Neural cell (in vitro differentiated cells): Measurements from ENCODE around the gene GPR146. TPM values are rescaled to one million over a fixed set of nuclear protein-coding genes. Genes with fewer than 3 reads are reported as not detected.

Experiments used
- H2AFZ ChIP-seq: fragments of 200-600, 300-800 bp; sonication (generic), shearing (Covaris generic); 2 replicates; pipeline ENCODE4 v1.6.0; 2014; ENCODE audit warnings: low read depth, mild to moderate bottlenecking, antibody characterized with exemption, low read length, moderate library complexity
- H3F3A ChIP-seq: fragments of 200-600 bp; shearing (Covaris generic); 2 replicates; pipeline ENCODE4 v1.6.1; 2016; ENCODE audit warnings: mild to moderate bottlenecking, moderate library complexity, mixed read lengths, antibody characterized with exemption, low read length; ENCODE audit not compliant: insufficient read depth, poor library complexity, severe bottlenecking
- H3K27ac ChIP-seq: fragments of 200-600, 300-800 bp; sonication (generic), shearing (Covaris generic); 2 replicates; pipeline ENCODE4 v1.5.1; 2014; ENCODE audit warnings: mild to moderate bottlenecking, low read length, moderate library complexity
- H3K27me3 ChIP-seq: fragments of 300-800, 200-600 bp; sonication (generic), shearing (Covaris generic); 2 replicates; pipeline ENCODE4 v1.6.0; 2014; ENCODE audit warnings: mild to moderate bottlenecking, low read depth, low read length, moderate library complexity; ENCODE audit not compliant: insufficient read depth
- H3K36me3 ChIP-seq: fragments of 300-800, 200-600 bp; sonication (generic), shearing (Covaris generic); 2 replicates; pipeline ENCODE4 v1.5.1; 2014; ENCODE audit warnings: mild to moderate bottlenecking, antibody characterized with exemption, low read length, moderate library complexity; ENCODE audit not compliant: insufficient read depth
- H3K4me2 ChIP-seq: fragments of 300-800, 200-600 bp; sonication (generic), shearing (Covaris generic); 2 replicates; pipeline ENCODE4 v1.6.0; 2014; ENCODE audit warnings: mild to moderate bottlenecking, low read length
- H3K4me3 ChIP-seq: fragments of 300-800, 200-600 bp; sonication (generic), shearing (Covaris generic); 2 replicates; pipeline ENCODE4 v1.5.1; 2014; ENCODE audit warnings: mild to moderate bottlenecking, low read length, moderate library complexity
- H3K79me2 ChIP-seq: fragments of 200-600 bp; shearing (Covaris generic); replicated peaks from 2 replicates; pipeline ENCODE4 v1.6.0; 2014; ENCODE audit warnings: mild to moderate bottlenecking, low read length, moderate library complexity; ENCODE audit not compliant: insufficient read depth
- H3K9ac ChIP-seq: fragments of 300-800, 200-600 bp; sonication (generic), shearing (Covaris generic); 2 replicates; pipeline ENCODE4 v1.6.1; 2016; ENCODE audit warnings: mild to moderate bottlenecking, low read length, mixed read lengths
- H3K9me2 ChIP-seq: fragments of 200-600 bp; shearing (Covaris generic); 2 replicates; pipeline ENCODE4 v1.6.1; 2016; ENCODE audit warnings: mild to moderate bottlenecking, low read length, mixed read lengths; ENCODE audit not compliant: insufficient read depth
- H3K9me3 ChIP-seq: fragments of 200-600, 300-800 bp; sonication (generic), shearing (Covaris generic); 2 replicates; pipeline ENCODE4 v1.6.1; 2016; ENCODE audit warnings: mild to moderate bottlenecking, mixed run types, low read length, moderate library complexity, mixed read lengths
- H4K20me1 ChIP-seq: fragments of 200-600 bp; shearing (Covaris generic); 2 replicates; pipeline ENCODE4 v1.6.1; 2016; ENCODE audit warnings: mild to moderate bottlenecking, mixed run types; ENCODE audit not compliant: insufficient read depth
- EP300 ChIP-seq: fragments of 450-650 bp; conservative IDR thresholded peaks from 2 replicates; pipeline ENCODE4 v1.6.1; 2014; ENCODE audit warnings: antibody characterized with exemption, mild to moderate bottlenecking, moderate library complexity; ENCODE audit not compliant: poor library complexity, severe bottlenecking
- EZH2 ChIP-seq: fragments of 200-600, 300-800 bp; shearing (Covaris generic), sonication (generic); IDR thresholded peaks from 2 replicates; pipeline ENCODE4 v1.6.1; 2014; ENCODE audit warnings: antibody characterized with exemption, low read length, borderline replicate concordance, mild to moderate bottlenecking; ENCODE audit not compliant: insufficient read depth, poor library complexity, severe bottlenecking
- MXI1 ChIP-seq: fragments of 450-650 bp; conservative IDR thresholded peaks from 2 replicates; pipeline ENCODE4 v1.6.1; 2014; ENCODE audit warnings: antibody characterized with exemption, mild to moderate bottlenecking; ENCODE audit not compliant: poor library complexity, severe bottlenecking
- POLR2AphosphoS5 ChIP-seq: IDR thresholded peaks from 2 replicates; pipeline ENCODE4 v1.6.1; 2012
- RAD21 ChIP-seq: fragments of 450-650 bp; conservative IDR thresholded peaks from 2 replicates; pipeline ENCODE4 v1.6.1; 2014; ENCODE audit warnings: antibody characterized with exemption, mild to moderate bottlenecking, moderate library complexity
- SMC3 ChIP-seq: fragments of 450-650 bp; conservative IDR thresholded peaks from 2 replicates; pipeline ENCODE4 v1.6.1; 2014; ENCODE audit warnings: antibody characterized with exemption, mild to moderate bottlenecking, moderate library complexity; ENCODE audit not compliant: poor library complexity
- TAF1 ChIP-seq: IDR thresholded peaks from 2 replicates; pipeline ENCODE4 v1.6.1; 2012; ENCODE audit warnings: low read depth
- polyA plus RNA-seq: library from polyadenylated mRNA; depleted of rRNA; stranded (reverse); fragments of >200 nt; gene quantifications from 2 replicates; pipeline ENCODE4 v1.2.3, GENCODE V29; 2014
- TF ChIP-seq, protein P1 (sequence below): IDR thresholded peaks from 2 replicates; pipeline ENCODE4 v1.6.1; 2012; ENCODE audit warnings: borderline replicate concordance
- TF ChIP-seq, protein P2 (sequence below): fragments of 450-650 bp; IDR thresholded peaks from 2 replicates; pipeline ENCODE4 v1.5.1; 2014; ENCODE audit warnings: antibody characterized with exemption, mild to moderate bottlenecking, moderate library complexity; ENCODE audit not compliant: poor library complexity, severe bottlenecking

Gene GPR146
- polyA plus RNA-seq, 1 donor from 2014 or later: not detected

DNA sequence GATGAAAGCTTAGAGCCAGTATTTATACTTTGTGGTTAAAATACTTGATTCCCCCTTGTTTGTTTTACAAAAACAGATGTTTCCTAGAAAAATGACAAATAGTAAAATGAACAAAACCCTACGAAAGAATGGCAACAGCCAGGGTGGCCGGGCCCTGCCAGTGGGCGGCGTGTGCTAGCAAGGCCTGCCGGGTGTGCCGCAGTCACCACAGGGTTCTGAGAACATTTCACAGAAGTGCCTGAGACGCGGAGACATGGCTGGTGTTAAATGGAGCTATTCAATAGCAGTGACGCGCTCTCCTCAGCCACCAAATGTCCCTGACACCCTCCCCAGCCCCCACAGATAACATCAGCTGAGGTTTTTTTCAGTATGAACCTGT, 14.5 kb downstream of the GPR146 start:
- H3K9me3 ChIP-seq: no peaks in the 10 kb centered on the region
- H3K4me2 ChIP-seq: no peak overlapping the region
- no peak overlapping the region for H3K4me3 ChIP-seq
- H3K9me2 ChIP-seq: no peaks in the 10 kb centered on the region
- H3K27ac ChIP-seq: no peak overlapping the region
- no peaks in the 10 kb centered on the region for H3K36me3 ChIP-seq
- no peak for TF ChIP-seq EZH2
- TF ChIP-seq, protein P1, sequence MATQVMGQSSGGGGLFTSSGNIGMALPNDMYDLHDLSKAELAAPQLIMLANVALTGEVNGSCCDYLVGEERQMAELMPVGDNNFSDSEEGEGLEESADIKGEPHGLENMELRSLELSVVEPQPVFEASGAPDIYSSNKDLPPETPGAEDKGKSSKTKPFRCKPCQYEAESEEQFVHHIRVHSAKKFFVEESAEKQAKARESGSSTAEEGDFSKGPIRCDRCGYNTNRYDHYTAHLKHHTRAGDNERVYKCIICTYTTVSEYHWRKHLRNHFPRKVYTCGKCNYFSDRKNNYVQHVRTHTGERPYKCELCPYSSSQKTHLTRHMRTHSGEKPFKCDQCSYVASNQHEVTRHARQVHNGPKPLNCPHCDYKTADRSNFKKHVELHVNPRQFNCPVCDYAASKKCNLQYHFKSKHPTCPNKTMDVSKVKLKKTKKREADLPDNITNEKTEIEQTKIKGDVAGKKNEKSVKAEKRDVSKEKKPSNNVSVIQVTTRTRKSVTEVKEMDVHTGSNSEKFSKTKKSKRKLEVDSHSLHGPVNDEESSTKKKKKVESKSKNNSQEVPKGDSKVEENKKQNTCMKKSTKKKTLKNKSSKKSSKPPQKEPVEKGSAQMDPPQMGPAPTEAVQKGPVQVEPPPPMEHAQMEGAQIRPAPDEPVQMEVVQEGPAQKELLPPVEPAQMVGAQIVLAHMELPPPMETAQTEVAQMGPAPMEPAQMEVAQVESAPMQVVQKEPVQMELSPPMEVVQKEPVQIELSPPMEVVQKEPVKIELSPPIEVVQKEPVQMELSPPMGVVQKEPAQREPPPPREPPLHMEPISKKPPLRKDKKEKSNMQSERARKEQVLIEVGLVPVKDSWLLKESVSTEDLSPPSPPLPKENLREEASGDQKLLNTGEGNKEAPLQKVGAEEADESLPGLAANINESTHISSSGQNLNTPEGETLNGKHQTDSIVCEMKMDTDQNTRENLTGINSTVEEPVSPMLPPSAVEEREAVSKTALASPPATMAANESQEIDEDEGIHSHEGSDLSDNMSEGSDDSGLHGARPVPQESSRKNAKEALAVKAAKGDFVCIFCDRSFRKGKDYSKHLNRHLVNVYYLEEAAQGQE: no peak
- TF ChIP-seq POLR2AphosphoS5: no peak
- no peak for TF ChIP-seq RAD21
- TF ChIP-seq, protein P2, sequence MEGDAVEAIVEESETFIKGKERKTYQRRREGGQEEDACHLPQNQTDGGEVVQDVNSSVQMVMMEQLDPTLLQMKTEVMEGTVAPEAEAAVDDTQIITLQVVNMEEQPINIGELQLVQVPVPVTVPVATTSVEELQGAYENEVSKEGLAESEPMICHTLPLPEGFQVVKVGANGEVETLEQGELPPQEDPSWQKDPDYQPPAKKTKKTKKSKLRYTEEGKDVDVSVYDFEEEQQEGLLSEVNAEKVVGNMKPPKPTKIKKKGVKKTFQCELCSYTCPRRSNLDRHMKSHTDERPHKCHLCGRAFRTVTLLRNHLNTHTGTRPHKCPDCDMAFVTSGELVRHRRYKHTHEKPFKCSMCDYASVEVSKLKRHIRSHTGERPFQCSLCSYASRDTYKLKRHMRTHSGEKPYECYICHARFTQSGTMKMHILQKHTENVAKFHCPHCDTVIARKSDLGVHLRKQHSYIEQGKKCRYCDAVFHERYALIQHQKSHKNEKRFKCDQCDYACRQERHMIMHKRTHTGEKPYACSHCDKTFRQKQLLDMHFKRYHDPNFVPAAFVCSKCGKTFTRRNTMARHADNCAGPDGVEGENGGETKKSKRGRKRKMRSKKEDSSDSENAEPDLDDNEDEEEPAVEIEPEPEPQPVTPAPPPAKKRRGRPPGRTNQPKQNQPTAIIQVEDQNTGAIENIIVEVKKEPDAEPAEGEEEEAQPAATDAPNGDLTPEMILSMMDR: no peak
- no peak for TF ChIP-seq TAF1
- no peak for TF ChIP-seq EP300
- TF ChIP-seq SMC3: no peak
- no peak for TF ChIP-seq MXI1
- H3K9ac ChIP-seq: no peak overlapping the region
- no peaks in the 10 kb centered on the region for H3K79me2 ChIP-seq
- H3K27me3 ChIP-seq: no peaks in the 10 kb centered on the region
- H4K20me1 ChIP-seq: no peaks in the 10 kb centered on the region
- no peak overlapping the region for H2AFZ ChIP-seq
- no peaks in the 10 kb centered on the region for H3F3A ChIP-seq

DNA sequence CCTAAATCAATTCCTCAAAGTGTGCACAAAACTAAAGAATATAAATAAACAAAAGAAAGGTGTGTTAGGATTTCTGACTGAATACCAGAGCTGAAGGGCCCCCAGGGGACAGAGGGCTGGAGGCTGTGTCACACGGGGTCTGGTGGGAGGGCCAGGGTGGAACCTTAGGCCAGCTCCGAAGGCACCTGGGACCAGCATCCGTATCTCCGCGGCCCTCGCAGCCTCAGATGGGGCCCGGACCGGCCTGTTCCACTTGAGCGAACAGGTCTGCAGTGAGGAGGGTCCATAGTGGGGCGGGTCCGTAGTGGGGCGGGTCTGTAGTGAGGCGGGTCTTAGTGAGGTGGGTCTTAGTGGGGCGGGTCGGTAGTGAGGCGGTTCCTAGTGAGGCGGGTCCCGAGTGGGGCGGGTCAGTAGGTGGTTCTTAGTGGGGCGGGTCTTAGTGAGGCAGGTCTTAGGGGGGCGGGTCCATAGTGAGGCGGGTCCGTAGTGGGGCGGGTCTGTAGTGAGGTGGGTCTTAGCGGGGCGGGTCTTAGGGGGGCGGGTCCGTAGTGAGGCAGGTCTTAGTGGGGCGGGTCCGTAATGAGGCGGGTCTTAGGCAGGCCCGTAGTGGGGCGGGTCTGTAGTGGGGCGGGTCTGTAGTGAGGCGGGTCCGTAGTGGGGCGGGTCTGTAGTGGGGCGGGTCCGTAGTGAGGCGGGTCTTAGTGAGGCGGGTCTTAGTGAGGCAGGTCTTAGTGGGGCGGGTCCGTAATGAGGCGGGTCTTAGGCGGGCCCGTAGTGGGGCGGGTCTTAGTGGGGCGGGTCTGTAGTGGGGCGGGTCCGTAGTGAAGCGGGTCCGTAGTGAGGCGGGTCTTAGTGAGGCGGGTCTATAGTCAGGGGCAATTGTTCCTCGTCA, 15.1 kb downstream of the GPR146 start:
- Histone ChIP-seq H3K27ac (no peak overlapping the region), H3K27me3 (no peaks in the 10 kb centered on the region), H3K9ac (no peak overlapping the region), H3F3A (no peaks in the 10 kb centered on the region), H3K36me3 (no peaks in the 10 kb centered on the region), H3K9me3 (no peaks in the 10 kb centered on the region), H4K20me1 (no peaks in the 10 kb centered on the region), H3K79me2 (no peaks in the 10 kb centered on the region), H3K4me2 (no peak overlapping the region), H3K4me3 (no peak overlapping the region), H2AFZ (no peak overlapping the region), H3K9me2 (no peaks in the 10 kb centered on the region)
- TF ChIP-seq SMC3 (no peak), EP300 (no peak), EZH2 (no peak), MXI1 (no peak)
- TF ChIP-seq, protein P2: no peak
- TF ChIP-seq, protein P1: no peak
